Right lobe of liver (tissue), 6 donors: Measurements from ENCODE around the gene MEF2C. TPM values are rescaled to one million over a fixed set of nuclear protein-coding genes. Genes with fewer than 3 reads are reported as not detected.
A peak's percentile ranks its signal among the peaks of the same experiment; 100 is the strongest.

ENCODE experiments used
- ATAC-seq, 4 donors: fragments of 200-7000 bp; cut with Tn5 transposase; one replicate each; pipeline ENCODE4 v1.9.1; 2020; ENCODE audit warnings: mild to moderate bottlenecking in 4 of 4, moderate library complexity in 4 of 4
- DNase-seq, 3 donors: peaks; one replicate each; pipeline ENCODE4 v3.0.0-alpha.2; 2020
- H3K27ac ChIP-seq, 3 donors: fragments of 200-600 bp; one replicate each; pipeline ENCODE4 v1.8.0; 2022
- H3K27me3 ChIP-seq, 2 donors: fragments of 200-600 bp; one replicate each; pipeline ENCODE4 v1.8.0; 2022
- H3K36me3 ChIP-seq, 4 donors: fragments of 200-600 bp; sonication (generic) in 1 of 4; one replicate each; pipeline versions ENCODE4 v1.5.1 to v1.8.0; 2017 to 2022; ENCODE audit warnings: control low read depth in 1 of 4
- H3K4me1 ChIP-seq, 4 donors: fragments of 200-600 bp; sonication (generic) in 1 of 4; one replicate each; pipeline versions ENCODE4 v1.5.1 to v1.8.0; 2017 to 2022; ENCODE audit warnings: control low read depth in 1 of 4
- H3K4me3 ChIP-seq, 3 donors: fragments of 200-600 bp; one replicate each; pipeline ENCODE4 v1.8.0; 2022
- H3K9me3 ChIP-seq, 4 donors: fragments of 200-600 bp; sonication (generic) in 1 of 4; one replicate each; pipeline versions ENCODE4 v1.5.1 to v1.8.0; 2017 to 2022; ENCODE audit warnings: control low read depth in 1 of 4
- CTCF ChIP-seq, 4 donors: fragments of 200-600 bp in 3 of 4; fragments of 450-650 bp in 1 of 4; IDR thresholded peaks; one replicate each; pipeline versions ENCODE4 v1.5.1 to v1.8.0; 2016 to 2022; ENCODE audit warnings: antibody characterized with exemption in 4 of 4, mild to moderate bottlenecking in 2 of 4
- POLR2A ChIP-seq: fragments of 450-650 bp; IDR thresholded peaks from one replicate; pipeline ENCODE4 v1.6.1; 2017; ENCODE audit warnings: antibody characterized with exemption, mild to moderate bottlenecking
- WGBS: methylation state at CpG from one replicate; pipeline ENCODE4 v1.1.6; 2018; ENCODE audit warnings: low coverage, low lambda C conversion rate; ENCODE audit not compliant: insufficient coverage; ENCODE audit errors: missing lambda C conversion rate; 5-methylcytosine and 5-hydroxymethylcytosine counted together
- intact Hi-C, 2 donors: fragments of 100-400 bp; cut with DNase I; formaldehyde crosslinking; loops; one replicate each; pipeline versions ENCODE4 v1.11.2 to v1.14.1; 2022
- total RNA-seq, 6 experiments: library from RNA; depleted of rRNA in 2 of 6; stranded (reverse); fragments of >200 nt in 2 of 6; fragmentation: NEBNext Ultra II Directional in 3 of 6; extraction: Animal tissue kit (Norgen Biotek cat#: 25700) in 3 of 6; gene quantifications; one replicate each; pipeline versions ENCODE4 v1.1.0 to v1.2.4, GENCODE V29; 2016 to 2023
- donor health status: DM: no; HTN: yes; CAD: no.
- donor health status: DM: no; HTN: no; CAD: no.
- donor health status: DM: no; HTN: no; CAD: no.
- donor health status: DM: no; HTN: yes; CAD: no.
- donor health status: DM: no; HTN: yes; CAD: no.

Gene MEF2C
- total RNA-seq, 6 experiments from 2014 or later, result 4.4 to 19.4 (median 6.4) TPM

DNA sequence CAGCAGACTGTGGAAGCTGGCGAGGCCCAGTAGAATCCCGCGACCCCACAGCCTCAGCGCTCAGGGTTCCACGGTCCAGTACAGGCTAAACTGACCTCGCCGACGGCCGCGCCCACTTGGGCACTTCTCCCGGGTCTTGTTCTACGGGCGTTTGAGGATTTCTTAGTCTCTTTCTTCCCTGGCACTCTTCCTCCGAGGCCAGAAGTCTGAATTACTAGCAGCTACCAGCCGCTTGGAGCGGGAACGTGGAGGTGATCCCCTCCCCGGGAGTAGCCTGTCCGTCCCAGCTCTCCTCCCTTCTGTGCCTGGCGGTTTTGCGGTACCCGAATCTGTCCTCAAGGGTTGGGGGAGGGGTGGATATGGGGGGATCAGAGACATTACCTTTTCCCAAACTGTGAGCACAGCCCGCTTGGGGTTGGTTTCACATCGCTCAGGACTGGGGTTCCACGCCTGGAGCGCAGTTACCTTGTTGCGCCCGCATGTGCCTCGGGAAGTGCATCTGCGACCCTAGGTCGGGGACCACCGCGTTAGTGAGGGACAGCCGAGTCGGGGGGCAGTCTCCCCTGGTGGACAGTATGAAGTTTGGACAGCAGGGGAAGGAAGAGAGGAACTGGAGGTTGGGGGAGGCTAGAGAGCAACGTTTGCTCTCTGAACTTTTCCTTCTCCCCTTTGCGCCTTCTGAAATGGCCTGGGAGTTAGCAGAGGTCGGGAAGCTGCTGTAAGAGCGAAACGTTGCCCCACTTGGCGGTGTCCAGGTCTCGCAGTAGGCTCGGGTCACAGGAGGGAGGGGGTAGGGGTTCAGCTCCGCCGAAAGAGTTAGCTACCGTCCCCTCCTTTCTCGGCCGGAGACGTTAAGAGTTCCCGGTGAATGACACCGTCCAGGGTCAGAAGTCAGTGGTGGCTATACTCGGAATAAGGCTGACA is 190.8 kb downstream of the MEF2C start:
- no peak for DNase-seq
- Histone ChIP-seq H3K9me3 (no peaks in the 10 kb centered on the region), H3K36me3 (no peaks in the 10 kb centered on the region), H3K27ac (no peak overlapping the region), H3K4me1 (peaks cover 0 to 9% (median 0%) of the 10 kb centered on the region in 4 donors), H3K27me3 (peaks cover 14 to 83% of the 10 kb centered on the region in 2 donors), H3K4me3 (no peak overlapping the region)
- ATAC-seq, result no peak
- WGBS, result 4% methylated on average over 28 of the region's 52 CpGs
- TF ChIP-seq CTCF (IDR thresholded peaks at IDR 0.05) (no peak), POLR2A (no peak)
- intact Hi-C loops, result no loop called here

DNA sequence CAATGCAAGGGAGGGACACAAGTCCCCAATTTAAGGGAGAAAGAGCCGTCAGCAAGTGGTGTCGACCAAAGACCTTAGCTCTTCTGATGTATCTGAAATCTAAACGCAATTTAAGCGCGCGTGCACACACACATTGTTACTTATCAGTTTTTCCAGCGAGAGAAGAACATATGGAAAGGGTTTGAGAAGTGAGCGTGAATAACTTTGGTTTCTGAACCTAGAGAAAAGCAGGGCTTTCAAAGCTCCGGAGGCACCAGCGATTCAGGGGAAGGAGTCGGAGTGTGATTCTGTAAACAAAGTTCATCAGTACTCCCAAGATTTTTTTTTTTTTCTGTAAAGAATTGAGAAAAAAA is 191.8 kb downstream of the MEF2C start:
- 2% methylated on average over 11 of the region's 11 CpGs for WGBS
- Histone ChIP-seq H3K27ac (no peak overlapping the region), H3K4me1 (peaks cover 0 to 9% (median 0%) of the 10 kb centered on the region in 4 donors), H3K4me3 (peak overlapping the region in 1 of 3 donors; percentile 1), H3K27me3 (peaks cover 14 to 83% of the 10 kb centered on the region in 2 donors), H3K9me3 (no peaks in the 10 kb centered on the region), H3K36me3 (no peaks in the 10 kb centered on the region)
- no peak for DNase-seq
- intact Hi-C loops, result no loop called here
- ATAC-seq, result no peak
- TF ChIP-seq CTCF (IDR thresholded peaks at IDR 0.05) (no peak), POLR2A (no peak)

DNA sequence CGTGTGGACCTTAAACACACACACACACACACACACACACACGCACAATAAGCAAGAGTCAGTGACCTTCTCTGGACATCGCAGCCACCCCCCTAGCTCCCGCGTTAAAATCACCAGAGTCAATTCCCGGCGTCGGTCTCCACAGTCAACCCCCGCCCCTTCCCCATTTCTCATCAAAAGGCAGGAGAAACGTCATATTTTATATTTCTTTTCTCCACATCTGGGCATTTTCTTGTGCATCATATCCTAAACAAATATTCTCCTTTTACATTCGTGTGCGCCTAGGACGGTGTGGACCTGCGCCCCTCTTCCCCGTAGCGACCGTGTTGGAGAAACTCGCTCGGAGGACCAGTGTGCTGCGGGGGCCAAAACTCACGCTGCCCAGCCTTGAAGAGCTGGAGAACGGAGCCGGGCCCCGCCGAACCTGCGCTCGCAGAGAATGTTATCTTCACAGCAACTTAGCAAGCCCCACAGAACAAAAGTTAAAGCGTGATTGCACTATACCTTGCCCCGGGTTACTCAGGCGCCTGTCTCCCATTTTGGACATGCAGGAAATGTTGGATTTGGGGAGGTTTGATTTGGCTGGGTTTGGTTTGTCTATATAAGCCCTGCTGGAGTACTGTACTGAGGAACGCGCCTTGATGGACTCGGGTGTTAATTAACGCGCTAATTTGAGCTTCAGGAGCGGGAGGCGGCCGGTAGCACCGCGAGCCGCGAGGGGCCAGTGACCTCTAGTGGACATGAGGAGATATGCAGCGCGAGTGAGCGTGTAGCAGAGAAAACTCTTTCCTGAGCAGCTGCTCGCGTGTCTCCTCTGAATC is 192.4 kb downstream of the MEF2C start:
- ATAC-seq (peak; percentile 95 to 99 (median 96)), DNase-seq (peak; percentile 67 to 74 (median 74))
- H3K9me3 ChIP-seq, result no peaks in the 10 kb centered on the region
- peaks cover 14 to 83% of the 10 kb centered on the region in 2 donors for H3K27me3 ChIP-seq
- H3K4me1 ChIP-seq, result peaks cover 0 to 9% (median 0%) of the 10 kb centered on the region in 4 donors
- no peak for TF ChIP-seq POLR2A
- TF ChIP-seq CTCF (IDR thresholded peaks at IDR 0.05), result peak; percentile 84 to 98 (median 94)
- intact Hi-C loops, result no loop called here
- WGBS, result 3% methylated on average over 39 of the region's 47 CpGs
- H3K36me3 ChIP-seq, result no peaks in the 10 kb centered on the region
- no peak overlapping the region for H3K27ac ChIP-seq
- H3K4me3 ChIP-seq, result peak overlapping the region in 2 of 3 donors; percentile 1 to 24

DNA sequence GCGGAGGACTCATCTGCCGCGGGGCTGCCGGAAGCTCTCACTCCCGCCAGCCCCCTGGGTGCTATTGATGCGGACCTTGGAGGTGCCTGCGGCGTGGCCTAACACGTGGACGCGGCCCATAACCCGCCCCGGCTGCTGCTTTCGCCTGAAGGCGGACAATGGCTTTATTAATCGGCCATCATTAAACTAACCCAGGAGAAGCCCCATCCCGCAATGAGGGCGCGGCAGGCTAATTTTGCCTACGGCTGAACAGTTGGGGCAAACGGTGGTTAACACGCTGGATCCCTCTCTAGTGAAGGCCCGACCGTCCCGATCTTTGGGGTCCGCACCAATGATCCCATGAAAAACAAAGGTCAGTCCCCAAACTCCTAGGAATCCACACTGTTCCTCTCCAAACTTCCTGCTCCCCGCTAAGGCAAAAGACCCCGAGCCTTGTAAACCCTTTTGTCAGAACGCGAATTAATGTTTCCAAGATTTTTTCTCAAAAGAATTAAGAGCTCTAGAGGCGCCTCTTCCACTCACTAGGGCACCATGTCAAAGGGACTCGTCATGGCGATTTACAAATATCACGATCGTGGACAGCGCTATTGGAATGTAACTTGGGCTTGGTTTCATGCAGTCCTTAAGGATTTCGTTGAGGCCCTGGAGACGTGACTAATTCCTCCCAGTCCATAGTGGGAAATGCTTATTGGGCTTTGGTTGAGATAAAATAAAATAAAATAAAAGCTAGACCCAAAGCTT is 193.1 kb downstream of the MEF2C start:
- ATAC-seq, result no peak
- TF ChIP-seq CTCF (IDR thresholded peaks at IDR 0.05) (no peak), POLR2A (no peak)
- no peaks in the 10 kb centered on the region for H3K9me3 ChIP-seq
- H3K27ac ChIP-seq, result no peak overlapping the region
- DNase-seq, result no peak
- intact Hi-C loops, result loop anchor here in 1 of 2 donors (10.0 kb wide), 1 partner anchor 915 kb away; no protein-coding TSS in a partner anchor
- H3K4me1 ChIP-seq, result peaks cover 0 to 9% (median 0%) of the 10 kb centered on the region in 4 donors
- H3K27me3 ChIP-seq, result peaks cover 14 to 81% of the 10 kb centered on the region in 2 donors
- H3K36me3 ChIP-seq, result no peaks in the 10 kb centered on the region
- 7% methylated on average over 27 of the region's 38 CpGs for WGBS
- H3K4me3 ChIP-seq, result no peak overlapping the region
